GM12874 (cell line): ENCODE measurements around the gene CTBP2.

ENCODE experiments used
- CTCF ChIP-seq: IDR thresholded peaks from 2 replicates; pipeline ENCODE4 v1.5.1; 2011; ENCODE audit warnings: low read depth, mild to moderate bottlenecking, control low read depth, low read length, moderate library complexity; ENCODE audit not compliant: insufficient read depth

CTBP2 gene

GRCh38 chr10:125060482-125060825, 99.9 kb downstream of the CTBP2 start:
- TF ChIP-seq CTCF = no peak

DNA sequence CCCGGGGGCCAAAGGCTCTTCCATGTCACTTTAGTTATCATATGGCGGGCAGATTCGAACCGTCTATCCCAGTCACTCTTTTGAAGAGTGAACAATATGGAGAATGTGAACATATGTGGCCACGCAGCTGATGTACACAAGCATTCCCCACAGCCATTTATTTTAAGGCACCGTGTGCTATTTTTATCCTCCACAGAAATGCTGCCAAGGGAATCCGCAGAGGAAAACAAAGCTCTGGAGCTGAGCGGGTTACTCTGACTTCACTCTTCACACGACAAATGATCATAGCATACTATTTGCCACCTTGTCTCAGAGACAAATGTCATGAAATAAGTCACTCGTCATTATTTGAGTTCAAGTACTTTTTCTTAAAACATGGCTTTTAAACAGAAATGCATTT, 100.3 kb downstream of the CTBP2 start:
- no peak for TF ChIP-seq CTCF

DNA sequence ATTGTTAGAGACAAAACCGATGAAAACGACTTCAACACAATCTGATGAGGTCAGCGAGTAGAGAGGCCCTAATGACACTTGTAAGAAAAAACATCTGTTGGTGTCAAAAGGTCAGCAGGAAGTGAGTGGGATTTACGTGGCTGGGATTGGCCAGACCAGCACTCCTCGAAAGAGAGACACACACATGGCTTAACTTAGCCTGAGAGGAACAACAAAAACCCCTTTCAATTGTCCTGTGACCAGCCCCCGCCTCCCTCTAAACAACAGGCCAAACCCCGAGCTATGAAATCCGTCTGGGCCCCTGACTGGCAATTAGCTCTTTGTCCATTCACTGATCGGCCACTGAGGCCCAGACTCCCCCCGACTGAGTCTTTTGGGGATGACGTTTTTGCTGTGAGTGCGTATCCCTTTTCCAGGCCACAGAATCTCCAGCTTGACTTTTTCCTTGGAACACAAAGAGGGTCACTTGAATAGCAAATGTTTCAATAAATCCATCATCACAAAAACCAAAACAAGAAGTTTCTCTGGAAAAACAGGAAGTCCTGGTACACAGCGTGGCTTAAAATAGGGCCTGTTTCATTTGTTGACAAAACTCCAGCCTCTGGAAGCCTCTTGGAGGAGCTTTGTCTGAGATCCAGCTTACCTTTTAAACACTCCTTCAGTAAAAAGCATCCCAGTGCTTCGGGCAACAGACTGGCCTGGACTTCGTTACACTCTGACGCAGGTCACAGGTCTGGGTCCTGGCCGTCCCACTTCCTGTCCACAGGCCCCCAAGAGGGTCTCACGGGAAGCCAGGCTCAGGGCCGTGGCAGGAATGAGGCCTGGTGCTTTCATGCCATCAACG, 103.0 kb downstream of the CTBP2 start:
- no peak for TF ChIP-seq CTCF

DNA sequence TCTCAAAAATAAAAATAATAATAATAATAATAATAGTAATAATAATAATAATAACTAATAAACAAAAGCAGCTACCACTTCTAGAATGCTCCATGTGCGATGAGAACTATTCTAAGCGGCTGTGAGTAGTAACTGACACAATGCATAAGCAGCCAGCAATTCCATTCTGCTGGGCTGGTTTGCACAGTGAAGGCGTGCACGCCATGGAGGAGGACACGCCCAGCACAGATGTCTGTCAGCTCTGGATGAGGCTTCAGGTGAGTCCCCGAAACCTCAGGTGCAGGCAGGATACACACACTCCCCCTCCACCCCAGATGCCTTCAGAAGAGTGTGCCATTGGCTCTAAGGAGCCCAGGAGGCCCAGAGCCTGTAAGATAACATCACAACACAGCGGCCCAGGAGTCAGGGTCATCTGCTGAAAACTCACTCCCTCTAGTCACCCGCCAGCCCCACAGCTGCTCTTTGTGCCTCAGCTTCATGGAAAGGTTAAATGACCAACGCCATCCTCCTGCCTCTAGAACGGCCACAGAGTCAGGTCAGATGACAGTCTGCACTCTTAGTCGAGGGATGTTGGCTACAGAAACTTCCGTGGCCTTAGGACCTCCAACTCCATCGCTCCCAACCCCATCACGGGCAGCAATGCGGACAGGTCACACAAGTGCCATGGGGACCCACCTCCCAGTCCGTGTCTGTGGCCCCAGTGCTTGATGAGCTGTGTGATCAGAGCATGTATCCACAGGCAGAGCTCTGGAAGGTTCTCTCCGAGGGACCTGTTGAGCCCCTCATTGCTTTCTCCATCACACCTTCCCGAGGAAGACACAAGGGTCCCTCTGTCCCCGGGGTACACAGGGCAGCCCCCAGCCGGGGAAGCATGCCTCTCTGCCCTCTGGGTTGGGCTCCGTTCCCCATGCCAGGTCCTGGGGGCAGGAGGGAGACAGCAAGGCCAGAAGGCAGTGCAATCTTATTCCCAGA, 103.9 kb downstream of the CTBP2 start:
- TF ChIP-seq CTCF = no peak

DNA sequence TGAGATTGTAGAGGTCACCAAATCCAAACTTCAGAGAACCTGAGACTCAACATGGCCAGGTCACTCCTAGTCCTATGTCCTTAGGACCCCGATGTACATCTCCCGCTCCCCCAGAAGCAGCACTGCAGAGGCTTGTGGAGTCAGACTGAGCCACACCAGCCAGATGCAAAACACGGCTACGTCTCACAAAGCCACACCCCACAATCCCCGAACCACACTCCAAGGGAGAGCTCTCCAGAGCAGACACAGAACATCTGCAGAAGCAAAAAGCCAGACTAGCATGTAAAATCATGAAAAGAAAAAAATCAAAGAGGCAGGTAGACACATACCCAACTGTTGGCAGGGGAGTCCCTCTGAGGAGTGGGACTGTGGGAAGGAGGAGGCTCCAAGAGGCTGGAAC, 104.9 kb downstream of the CTBP2 start:
- TF ChIP-seq CTCF = no peak

DNA sequence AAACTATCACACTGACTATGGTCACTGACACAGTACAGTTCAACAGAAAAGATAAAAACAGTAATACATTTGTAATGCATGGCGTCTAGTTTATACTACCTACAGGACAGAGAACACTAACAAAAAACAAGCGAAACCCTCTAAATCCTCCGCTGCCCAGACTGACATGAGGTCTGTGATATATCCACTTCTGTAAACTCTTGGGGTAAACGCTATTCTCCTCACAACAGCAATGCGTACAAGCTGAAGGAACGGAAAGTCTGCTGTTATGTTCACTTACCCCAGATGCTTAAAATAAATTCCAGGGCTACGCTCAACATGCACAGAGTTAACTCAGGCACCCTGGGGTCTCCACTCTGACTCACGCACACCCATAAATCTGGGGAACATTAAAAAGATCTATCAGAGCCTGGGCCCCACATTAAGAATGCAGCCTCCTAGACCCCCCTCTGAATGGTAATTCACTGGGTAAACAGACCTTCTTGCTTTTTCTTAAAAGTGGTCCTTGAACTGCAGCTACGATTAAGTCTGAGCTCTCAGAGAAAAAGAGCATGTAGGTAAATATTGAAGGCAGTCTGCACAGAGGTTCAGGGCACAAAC, 105.6 kb downstream of the CTBP2 start:
- no peak for TF ChIP-seq CTCF

GRCh38 chr10:125054216-125054615, 106.1 kb downstream of the CTBP2 start:
- no peak for TF ChIP-seq CTCF
